Fibroblast of mammary gland (primary cell): ENCODE data around the gene CD34.

Source experiments
- DNase-seq: peaks from one replicate; pipeline ENCODE4 v3.0.0-alpha.2; 2010; ENCODE audit warnings: low read depth
- H3K4me3 ChIP-seq: 2 replicates; pipeline ENCODE4 v1.5.1; 2011; ENCODE audit warnings: low read depth, mild to moderate bottlenecking, low read length, moderate library complexity; ENCODE audit not compliant: control insufficient read depth
- TF ChIP-seq, protein P1 (sequence below): conservative IDR thresholded peaks from 2 replicates; pipeline ENCODE4 v1.5.1; 2011; ENCODE audit warnings: low read depth, low read length, inconsistent platforms; ENCODE audit not compliant: control insufficient read depth, insufficient read depth

The CD34 gene

DNA sequence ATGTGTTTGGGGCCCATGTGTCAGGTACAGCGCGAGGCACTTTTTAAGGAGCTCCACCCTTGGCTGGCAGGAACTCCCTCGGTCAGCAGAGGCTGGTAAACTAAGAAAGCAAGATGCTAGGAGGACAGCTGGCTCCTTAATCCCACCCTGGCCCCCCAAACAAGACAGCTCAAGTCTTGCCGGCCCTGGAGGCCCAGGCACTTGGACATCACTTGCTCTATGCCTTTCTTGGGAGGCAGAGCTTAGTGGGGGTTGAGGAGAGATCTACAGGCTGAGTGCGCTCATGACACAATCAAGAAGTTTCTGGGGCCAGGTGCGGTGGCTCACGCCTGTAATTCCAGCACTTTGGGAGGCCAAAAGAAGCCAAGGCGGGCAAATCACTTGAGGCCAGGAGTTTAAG lies 78.1 kb downstream of the CD34 start:
- TF ChIP-seq, protein P1, sequence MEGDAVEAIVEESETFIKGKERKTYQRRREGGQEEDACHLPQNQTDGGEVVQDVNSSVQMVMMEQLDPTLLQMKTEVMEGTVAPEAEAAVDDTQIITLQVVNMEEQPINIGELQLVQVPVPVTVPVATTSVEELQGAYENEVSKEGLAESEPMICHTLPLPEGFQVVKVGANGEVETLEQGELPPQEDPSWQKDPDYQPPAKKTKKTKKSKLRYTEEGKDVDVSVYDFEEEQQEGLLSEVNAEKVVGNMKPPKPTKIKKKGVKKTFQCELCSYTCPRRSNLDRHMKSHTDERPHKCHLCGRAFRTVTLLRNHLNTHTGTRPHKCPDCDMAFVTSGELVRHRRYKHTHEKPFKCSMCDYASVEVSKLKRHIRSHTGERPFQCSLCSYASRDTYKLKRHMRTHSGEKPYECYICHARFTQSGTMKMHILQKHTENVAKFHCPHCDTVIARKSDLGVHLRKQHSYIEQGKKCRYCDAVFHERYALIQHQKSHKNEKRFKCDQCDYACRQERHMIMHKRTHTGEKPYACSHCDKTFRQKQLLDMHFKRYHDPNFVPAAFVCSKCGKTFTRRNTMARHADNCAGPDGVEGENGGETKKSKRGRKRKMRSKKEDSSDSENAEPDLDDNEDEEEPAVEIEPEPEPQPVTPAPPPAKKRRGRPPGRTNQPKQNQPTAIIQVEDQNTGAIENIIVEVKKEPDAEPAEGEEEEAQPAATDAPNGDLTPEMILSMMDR, result no peak
- H3K4me3 ChIP-seq, result no peak overlapping the region

DNA sequence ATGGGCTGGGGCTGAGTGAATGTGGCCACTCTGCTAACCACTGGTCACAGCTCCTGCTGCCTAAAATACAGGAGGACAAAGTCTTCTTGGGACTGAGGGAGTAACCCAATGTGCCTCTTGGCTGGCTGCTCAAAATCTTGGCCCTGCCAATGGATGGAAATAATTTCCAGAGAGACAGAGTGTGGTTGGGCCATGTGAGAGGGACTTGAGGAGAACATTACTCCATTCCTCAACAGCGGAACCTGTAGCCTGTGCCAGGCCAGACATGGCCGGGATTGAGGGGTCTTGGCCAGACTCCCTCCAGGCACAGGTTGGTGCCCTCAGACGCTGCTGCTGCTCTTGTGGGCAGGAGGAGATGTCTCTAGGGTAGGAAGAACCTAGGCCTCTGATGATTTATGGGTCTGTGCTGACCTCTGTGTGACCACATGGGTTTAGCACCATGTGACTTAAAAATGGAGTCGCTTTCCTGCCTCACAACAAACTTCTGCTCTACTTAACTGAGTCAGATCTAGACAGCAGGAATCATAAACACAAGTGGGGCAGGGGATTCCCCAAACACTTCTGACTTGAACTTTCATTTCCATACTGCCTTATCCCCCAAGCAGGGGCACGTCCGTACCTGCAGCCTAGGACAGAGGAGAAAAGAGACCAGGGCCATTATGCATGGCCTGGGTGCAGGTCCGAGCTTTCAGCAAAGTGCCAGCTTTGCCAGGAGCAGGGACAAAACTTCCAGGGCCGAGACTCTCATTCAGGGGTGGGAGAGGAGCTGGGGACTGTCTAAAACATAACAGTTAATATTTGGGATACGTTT lies 79.2 kb downstream of the CD34 start:
- H3K4me3 ChIP-seq, result no peak overlapping the region
- DNase-seq, result peak; percentile 53
- TF ChIP-seq, protein P1, result no peak

More for the DNA sequence above, 78.1 kb downstream of the CD34 start:
- no peak for DNase-seq
